Measurements from ENCODE around the gene NOP9.
"Not testable (repeated sequence)": the region's sequence is repeated elsewhere in the genome, so short reads cannot be mapped to it uniquely, and the experiment has no call there.

DNA sequence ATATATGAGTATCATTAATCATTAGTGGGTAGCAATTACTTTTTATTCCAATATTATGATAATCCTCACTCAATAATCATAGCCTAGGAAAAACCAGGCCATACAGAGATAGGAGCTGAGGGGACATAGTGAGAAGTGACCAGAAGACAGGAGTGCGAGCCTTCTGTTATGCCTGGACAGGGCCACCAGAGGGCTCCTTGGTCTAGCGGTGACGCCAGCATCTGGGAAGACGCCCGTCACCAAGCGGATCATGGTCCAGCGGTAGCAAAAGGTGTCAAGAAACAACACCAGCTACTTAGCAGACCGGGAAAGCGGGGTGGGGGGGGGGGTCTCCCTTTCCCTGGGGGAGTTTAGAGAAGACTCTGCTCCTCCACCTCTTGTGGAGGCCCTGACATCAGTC, 28.3 kb downstream of the NOP9 start:
- TF ChIP-seq, protein P1, sequence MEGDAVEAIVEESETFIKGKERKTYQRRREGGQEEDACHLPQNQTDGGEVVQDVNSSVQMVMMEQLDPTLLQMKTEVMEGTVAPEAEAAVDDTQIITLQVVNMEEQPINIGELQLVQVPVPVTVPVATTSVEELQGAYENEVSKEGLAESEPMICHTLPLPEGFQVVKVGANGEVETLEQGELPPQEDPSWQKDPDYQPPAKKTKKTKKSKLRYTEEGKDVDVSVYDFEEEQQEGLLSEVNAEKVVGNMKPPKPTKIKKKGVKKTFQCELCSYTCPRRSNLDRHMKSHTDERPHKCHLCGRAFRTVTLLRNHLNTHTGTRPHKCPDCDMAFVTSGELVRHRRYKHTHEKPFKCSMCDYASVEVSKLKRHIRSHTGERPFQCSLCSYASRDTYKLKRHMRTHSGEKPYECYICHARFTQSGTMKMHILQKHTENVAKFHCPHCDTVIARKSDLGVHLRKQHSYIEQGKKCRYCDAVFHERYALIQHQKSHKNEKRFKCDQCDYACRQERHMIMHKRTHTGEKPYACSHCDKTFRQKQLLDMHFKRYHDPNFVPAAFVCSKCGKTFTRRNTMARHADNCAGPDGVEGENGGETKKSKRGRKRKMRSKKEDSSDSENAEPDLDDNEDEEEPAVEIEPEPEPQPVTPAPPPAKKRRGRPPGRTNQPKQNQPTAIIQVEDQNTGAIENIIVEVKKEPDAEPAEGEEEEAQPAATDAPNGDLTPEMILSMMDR (IDR thresholded peaks at IDR 0.05) = peak; percentile 58 to 81 (median 66)
- TF ChIP-seq POLR2A (IDR thresholded peaks at IDR 0.05; ENCODE audit: low read depth); EP300 (IDR thresholded peaks at IDR 0.05); POLR2AphosphoS5 (IDR thresholded peaks at IDR 0.05): not testable (repeated sequence)

Data from esophagus muscularis mucosa (tissue), 4 donors.